MCF 10A (cell line): ENCODE data around the gene AUTS2. TPM values are rescaled to one million over a fixed set of nuclear protein-coding genes. Genes with fewer than 3 reads are reported as not detected.

ENCODE experiments used
- BruUV-seq: library from RNA; stranded (reverse); fragments of 400-500 nt; replicated peaks from 2 replicates; lab custom pipeline; 2021; lab: Mats Ljungman, UMichigan
- CTCF ChIA-PET: fragments of 300-600 bp; sonication (Branson Sonifier 250); formaldehyde crosslinking; extraction: SDS; loops from one replicate; lab custom pipeline; 2021; ENCODE audit warnings: antibody characterized with exemption, inconsistent platforms; lab: Yijun Ruan, JAX
- POLR2A ChIA-PET: fragments of 300-600, 350-650 bp; sonication (Branson Sonifier 250); formaldehyde crosslinking; extraction: SDS; loops from one replicate; lab custom pipeline; 2020; ENCODE audit warnings: antibody characterized with exemption, inconsistent platforms; lab: Yijun Ruan, JAX
- DNase-seq: peaks from one replicate; pipeline ENCODE4 v3.0.0-alpha.2; 2018; ENCODE audit not compliant: unreplicated experiment
- H3K27ac Mint-ChIP-seq: one replicate; pipeline ENCODE4 v1.8.0; 2022; ENCODE audit warnings: mild to moderate bottlenecking, low read depth, mixed read lengths; ENCODE audit not compliant: unreplicated experiment
- H3K27me3 Mint-ChIP-seq: one replicate; pipeline ENCODE4 v1.8.0; 2022; ENCODE audit warnings: mixed read lengths; ENCODE audit not compliant: insufficient read depth, unreplicated experiment
- H3K36me3 Mint-ChIP-seq: one replicate; pipeline ENCODE4 v1.8.0; 2022; ENCODE audit warnings: mild to moderate bottlenecking, moderate library complexity, mixed read lengths; ENCODE audit not compliant: insufficient read depth, unreplicated experiment
- H3K4me1 Mint-ChIP-seq: one replicate; pipeline ENCODE4 v1.8.0; 2022; ENCODE audit warnings: mixed read lengths; ENCODE audit not compliant: insufficient read depth, unreplicated experiment
- H3K4me3 Mint-ChIP-seq: one replicate; pipeline ENCODE4 v1.8.0; 2022; ENCODE audit warnings: mild to moderate bottlenecking, moderate library complexity, mixed read lengths; ENCODE audit not compliant: unreplicated experiment
- H3K9me3 Mint-ChIP-seq: one replicate; pipeline ENCODE4 v1.8.0; 2022; ENCODE audit warnings: mixed read lengths; ENCODE audit not compliant: unreplicated experiment
- intact Hi-C: fragments of 100-400 bp; cut with micrococcal nuclease; formaldehyde crosslinking; loops from 2 replicates; pipeline ENCODE4 v1.14.1; 2022
- total RNA-seq: library from RNA; stranded (reverse); gene quantifications from 2 replicates; pipeline ENCODE4 v1.2.3, GENCODE V29; 2022
- TF ChIP-seq, protein P1 (sequence below): fragments of 200-600 bp; IDR thresholded peaks from one replicate; pipeline ENCODE4 v1.8.0; 2022; ENCODE audit warnings: antibody characterized with exemption, mild to moderate bottlenecking; ENCODE audit not compliant: unreplicated experiment

AUTS2 gene
- total RNA-seq, 1 experiment from 2014 or later = 1.3 TPM

DNA sequence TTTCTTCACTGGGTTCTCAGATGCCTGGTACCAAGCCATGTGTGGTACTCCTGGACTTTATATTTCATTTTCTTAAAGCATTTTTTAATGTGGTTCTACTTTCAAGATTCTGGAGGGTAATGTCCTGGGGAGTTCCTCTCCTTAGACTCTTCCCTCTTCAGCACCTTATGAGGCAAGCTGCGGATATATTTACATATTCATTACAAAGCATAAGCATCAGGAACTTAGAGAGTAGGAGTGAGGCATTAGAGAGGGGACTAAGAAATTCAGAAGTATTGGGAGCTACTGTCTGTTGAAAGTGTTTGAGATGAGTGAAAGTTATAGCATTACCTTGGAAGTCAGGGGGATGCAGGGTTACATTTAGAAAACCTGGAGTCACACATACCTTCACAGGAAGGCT lies 20.8 kb downstream of the AUTS2 start:
- no peak overlapping the region for H3K27ac Mint-ChIP-seq
- no TSS peak for BruUV-seq

DNA sequence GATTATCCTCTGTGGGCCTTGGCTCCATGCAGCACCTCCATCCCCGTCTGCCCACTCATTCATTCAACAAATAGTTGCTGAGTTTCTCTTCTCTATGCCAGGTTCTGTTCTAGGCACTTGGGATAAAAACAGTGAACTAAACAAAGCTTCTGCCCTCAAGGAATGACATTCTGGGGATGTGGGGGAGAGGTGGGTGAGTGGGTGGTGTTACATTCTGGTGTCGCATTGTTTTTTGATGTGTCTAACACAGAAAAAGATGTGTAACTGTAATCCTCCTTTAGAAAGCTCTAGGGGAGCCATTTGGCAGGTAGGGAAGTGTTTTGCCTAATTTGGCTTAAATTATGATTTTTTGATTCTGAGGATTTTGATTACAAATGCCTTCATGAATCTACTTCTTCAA lies 21.4 kb downstream of the AUTS2 start:
- DNase-seq = no peak
- TF ChIP-seq, protein P1, sequence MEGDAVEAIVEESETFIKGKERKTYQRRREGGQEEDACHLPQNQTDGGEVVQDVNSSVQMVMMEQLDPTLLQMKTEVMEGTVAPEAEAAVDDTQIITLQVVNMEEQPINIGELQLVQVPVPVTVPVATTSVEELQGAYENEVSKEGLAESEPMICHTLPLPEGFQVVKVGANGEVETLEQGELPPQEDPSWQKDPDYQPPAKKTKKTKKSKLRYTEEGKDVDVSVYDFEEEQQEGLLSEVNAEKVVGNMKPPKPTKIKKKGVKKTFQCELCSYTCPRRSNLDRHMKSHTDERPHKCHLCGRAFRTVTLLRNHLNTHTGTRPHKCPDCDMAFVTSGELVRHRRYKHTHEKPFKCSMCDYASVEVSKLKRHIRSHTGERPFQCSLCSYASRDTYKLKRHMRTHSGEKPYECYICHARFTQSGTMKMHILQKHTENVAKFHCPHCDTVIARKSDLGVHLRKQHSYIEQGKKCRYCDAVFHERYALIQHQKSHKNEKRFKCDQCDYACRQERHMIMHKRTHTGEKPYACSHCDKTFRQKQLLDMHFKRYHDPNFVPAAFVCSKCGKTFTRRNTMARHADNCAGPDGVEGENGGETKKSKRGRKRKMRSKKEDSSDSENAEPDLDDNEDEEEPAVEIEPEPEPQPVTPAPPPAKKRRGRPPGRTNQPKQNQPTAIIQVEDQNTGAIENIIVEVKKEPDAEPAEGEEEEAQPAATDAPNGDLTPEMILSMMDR = no peak
- H3K36me3 Mint-ChIP-seq = no peaks in the 10 kb centered on the region
- no peaks in the 10 kb centered on the region for H3K4me1 Mint-ChIP-seq
- intact Hi-C loops = no loop called here
- no peak overlapping the region for H3K27ac Mint-ChIP-seq
- ChIA-PET CTCF (no interaction called here), POLR2A (no interaction called here)
- peaks cover 8% of the 10 kb centered on the region for H3K9me3 Mint-ChIP-seq
- H3K27me3 Mint-ChIP-seq = no peaks in the 10 kb centered on the region
- no TSS peak for BruUV-seq
- no peak overlapping the region for H3K4me3 Mint-ChIP-seq

More for the DNA sequence above, 20.8 kb downstream of the AUTS2 start:
- intact Hi-C loops = no loop called here
- Mint-ChIP-seq H3K4me3 (no peak overlapping the region), H3K9me3 (peaks cover 13% of the 10 kb centered on the region), H3K27me3 (no peaks in the 10 kb centered on the region), H3K36me3 (no peaks in the 10 kb centered on the region), H3K4me1 (no peaks in the 10 kb centered on the region)
- ChIA-PET POLR2A (no interaction called here), CTCF (no interaction called here)
- TF ChIP-seq, protein P1 = no peak
- no peak for DNase-seq

DNA sequence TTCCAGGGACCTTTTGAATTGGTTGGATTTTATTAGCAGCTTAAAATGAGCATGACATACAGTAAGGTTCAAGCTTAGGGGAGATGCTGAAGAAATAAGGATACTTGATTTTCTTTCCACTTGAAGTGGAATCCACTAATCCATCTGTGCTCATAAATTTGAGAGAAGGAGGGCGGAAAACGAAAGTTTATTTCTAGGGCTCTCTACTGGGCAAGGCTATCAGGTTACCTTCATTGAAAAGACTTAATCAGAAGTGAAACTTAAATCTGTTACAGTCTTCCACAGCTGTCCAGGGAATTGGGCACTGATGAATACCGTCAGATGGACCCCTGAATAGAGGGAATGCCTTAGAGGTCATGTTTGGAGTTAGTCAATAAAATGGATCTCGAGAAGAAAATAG lies 21.8 kb downstream of the AUTS2 start:
- Mint-ChIP-seq H3K4me1 (no peaks in the 10 kb centered on the region), H3K36me3 (no peaks in the 10 kb centered on the region), H3K4me3 (no peak overlapping the region), H3K9me3 (peaks cover 8% of the 10 kb centered on the region), H3K27ac (no peak overlapping the region), H3K27me3 (no peaks in the 10 kb centered on the region)
- BruUV-seq = no TSS peak
- ChIA-PET POLR2A (no interaction called here), CTCF (no interaction called here)
- DNase-seq = no peak
- intact Hi-C loops = no loop called here
- TF ChIP-seq, protein P1 = no peak

DNA sequence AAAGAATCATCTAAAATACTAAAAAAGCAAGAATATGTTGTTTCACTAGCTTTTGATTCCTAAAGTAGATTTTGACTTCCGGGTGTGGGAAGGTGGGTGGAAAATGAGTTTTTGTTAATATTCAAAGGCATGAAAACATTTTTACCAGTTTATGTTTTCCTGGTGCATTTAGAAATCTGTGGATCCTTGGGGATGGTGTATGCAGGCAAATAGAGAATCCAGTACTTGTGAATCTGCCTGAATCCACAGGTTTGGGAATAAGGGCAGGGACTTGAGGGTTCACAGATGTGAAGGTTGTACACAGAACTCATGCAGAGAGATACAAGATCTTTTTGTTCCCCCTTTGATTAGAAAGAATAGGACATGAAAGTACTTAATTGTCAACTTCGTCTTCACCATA lies 22.4 kb downstream of the AUTS2 start:
- H3K4me1 Mint-ChIP-seq = no peaks in the 10 kb centered on the region
- ChIA-PET CTCF (interaction anchor here (0.9 kb wide), 1 partner anchor 25 kb away, joined by 3 read pairs; no protein-coding TSS in a partner anchor), POLR2A (no interaction called here)
- no peaks in the 10 kb centered on the region for H3K27me3 Mint-ChIP-seq
- no peak overlapping the region for H3K4me3 Mint-ChIP-seq
- TF ChIP-seq, protein P1 = no peak
- H3K9me3 Mint-ChIP-seq = peaks cover 8% of the 10 kb centered on the region
- intact Hi-C loops = no loop called here
- DNase-seq = no peak
- no peaks in the 10 kb centered on the region for H3K36me3 Mint-ChIP-seq
- no TSS peak for BruUV-seq
- H3K27ac Mint-ChIP-seq = no peak overlapping the region
